Stimulated activated CD8-positive, alpha-beta memory T cell treated with anti-CD3 and anti-CD28 coated beads, Interleukin-4, amount 100 ng/mL, for 1 hour (primary cell): Measurements from ENCODE around the gene SPOCK1.

Experiments used
- DNase-seq, 2 donors: peaks; one replicate each; pipeline ENCODE4 v3.0.0-alpha.2; 2020; ENCODE audit warnings: low read depth in 2 of 2, low spot score in 1 of 2

SPOCK1 gene

DNA sequence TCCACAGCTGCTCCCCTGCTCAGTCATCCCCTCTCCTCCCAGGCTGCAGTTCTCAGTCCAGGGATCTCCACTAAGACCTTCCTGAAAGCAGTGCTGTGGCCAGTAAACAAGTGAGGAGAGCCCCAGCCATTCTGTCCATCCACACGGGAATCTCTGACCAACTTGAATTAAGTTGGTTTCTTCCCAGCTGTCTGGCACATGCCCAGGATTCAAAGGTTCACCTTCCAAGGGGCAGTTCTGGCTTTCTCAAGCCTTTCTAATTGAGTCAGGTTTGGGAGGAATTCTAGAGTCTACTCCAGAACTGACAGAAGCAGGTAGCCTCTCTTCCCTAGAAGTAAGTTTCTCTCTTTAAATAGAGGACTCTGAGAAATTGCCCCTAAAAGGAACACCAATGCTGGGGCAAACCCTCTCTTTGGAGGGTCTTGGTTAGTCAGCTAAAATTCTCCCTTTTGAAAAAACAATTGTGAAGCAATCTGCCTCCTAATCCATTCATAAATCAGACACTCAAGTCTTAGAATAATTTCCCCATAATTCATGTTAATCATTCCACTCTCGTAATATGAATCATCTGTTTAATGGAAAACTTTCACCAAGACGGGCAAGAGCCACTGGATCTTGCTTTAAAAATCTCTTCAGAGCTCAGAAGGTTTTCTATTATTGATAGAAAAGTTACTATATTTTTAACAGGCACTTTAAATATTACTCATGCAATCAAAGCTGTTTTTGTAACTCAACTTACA lies 133.8 kb downstream of the SPOCK1 start:
- DNase-seq, result no peak

DNA sequence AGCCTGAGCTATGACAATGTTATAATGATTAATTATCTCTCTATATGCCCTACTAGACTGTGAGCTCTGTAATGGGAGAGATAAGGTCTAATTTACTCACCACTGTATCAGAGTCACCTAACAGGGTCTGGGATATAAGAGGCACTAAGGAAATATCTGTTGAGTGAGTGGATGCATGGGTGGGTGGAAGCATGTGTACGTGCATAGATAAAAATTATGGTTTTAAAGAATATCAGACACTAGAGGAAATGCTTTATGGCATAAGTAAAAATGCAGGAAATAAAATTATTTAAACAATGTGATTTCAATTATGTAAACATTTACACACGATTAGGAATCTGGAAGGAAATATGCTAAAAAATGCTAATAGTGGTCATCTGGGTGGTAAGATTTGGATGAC lies 137.8 kb downstream of the SPOCK1 start:
- no peak for DNase-seq

- DNase-seq, result no peak
These were observed 138.5 kb downstream of the SPOCK1 start for GRCh38 chr5:137360607-137361006.

DNA sequence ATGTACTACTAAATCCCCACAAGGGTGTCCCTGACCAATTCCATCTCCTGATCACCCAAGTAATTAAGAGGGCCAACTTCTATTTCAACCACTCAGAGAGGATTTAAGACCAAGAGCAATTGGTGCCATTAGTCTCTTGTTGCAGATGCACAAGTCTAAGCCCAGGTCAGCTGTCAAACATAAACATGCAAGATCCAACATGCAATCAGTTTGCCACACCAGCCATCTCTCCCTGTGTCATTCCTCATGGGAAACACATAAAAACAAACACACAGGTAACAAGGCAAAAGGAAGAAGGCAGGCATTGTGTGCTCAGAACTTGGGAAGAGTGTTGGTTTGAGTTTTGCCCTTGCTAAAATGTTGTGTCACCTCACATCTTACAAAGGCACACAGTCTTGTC lies 139.2 kb downstream of the SPOCK1 start:
- DNase-seq, result no peak

- no peak for DNase-seq
These were observed 141.7 kb downstream of the SPOCK1 start for GRCh38 chr5:137357436-137357835.

GRCh38 chr5:137356127-137356526 lies 143.0 kb downstream of the SPOCK1 start:
- DNase-seq, result no peak

DNA sequence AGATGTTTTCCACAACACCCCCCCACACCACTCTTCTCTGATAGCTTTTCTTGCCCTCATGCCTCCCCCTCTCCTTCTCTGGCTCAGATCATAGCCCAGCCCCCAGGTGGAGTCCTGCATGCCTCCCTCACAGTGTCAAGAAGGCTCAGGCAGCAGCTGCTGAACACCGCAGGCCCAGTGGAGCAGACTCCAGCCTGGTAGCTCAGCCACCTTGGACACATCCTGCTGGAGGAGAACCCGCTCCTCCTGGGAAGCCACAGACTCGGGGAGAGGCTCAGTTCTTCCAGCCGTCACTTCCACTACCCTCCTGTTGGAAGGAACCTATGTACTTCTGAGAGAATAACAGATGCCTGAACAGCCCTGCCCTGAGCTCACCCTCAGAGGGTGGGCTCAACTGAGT lies 143.4 kb downstream of the SPOCK1 start:
- no peak for DNase-seq

DNA sequence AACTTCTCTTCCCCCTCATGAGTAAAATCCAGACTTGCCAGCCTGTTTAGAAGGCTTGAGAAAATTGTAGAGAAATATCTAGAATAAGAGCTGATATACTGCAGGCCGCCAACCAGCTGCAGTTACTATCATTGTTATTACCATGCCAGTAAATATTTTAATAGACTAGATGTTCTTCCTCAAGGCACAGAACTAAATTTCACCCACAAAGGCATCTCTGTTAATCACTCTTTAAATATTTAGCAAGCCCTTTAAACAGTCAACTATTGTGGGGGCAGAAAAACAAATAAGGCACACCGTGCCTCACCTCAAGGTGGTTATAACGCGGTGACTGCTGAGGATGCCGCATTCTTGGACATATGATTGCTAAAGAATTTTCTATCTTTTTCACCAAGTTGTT lies 147.0 kb downstream of the SPOCK1 start:
- no peak for DNase-seq

DNA sequence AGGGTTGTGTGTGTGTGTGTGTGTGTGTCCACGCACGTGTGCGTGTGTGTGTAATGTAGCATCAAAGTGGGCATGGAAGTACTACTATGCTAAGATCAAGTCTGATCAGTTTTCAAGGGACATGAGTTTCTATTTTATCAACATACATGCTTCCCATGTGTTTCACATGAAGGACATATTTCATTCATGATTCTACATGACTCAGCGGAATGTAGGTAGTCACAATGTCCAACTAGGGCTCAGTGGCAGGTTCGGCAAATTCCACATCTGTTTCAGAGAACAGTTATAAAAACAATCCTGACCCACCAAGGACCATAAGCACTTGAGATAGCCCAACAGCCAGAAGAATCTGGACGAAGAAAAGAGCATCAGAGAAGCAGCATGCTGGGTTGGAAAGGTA lies 148.3 kb downstream of the SPOCK1 start:
- DNase-seq, result no peak

DNA sequence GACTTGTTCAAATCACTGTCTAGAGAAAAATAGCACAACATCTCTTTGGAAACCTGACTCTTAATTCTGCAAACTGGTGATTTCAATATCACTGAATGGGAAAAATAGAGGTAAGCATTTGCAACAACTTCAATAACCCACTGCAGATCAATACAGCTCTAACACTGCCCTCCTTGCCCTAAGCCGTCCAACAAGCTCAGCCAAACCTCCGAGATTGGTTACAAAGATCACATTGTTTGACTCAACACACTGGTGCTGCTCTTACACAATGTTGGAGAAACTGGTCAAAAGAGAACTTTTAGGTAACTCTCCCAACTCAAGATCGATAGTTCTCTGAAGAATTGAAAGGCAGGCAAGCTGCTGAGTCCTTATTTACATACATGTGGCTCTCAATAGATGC lies 150.4 kb downstream of the SPOCK1 start:
- DNase-seq, result no peak

- no peak for DNase-seq
These were observed 151.3 kb downstream of the SPOCK1 start for GRCh38 chr5:137347865-137348264.

DNA sequence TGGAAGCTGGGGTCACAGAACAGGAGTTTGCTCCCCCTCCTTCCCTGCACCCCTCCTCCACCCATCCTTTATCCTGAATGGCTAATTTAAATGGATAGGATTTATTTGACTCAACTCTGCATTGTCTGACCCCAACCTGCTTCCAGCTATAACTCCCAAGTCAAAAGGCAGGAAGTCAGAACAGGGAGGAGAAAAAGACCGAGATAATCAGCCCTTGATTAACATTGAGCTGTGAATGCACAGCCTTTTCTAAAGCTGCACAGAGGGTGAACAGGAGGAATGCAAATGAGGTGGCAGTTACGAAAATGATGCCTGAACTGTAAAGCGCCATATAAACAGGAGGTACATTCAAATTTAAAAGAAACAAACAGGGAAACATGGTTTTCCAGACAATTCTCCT lies 152.8 kb downstream of the SPOCK1 start:
- no peak for DNase-seq

DNA sequence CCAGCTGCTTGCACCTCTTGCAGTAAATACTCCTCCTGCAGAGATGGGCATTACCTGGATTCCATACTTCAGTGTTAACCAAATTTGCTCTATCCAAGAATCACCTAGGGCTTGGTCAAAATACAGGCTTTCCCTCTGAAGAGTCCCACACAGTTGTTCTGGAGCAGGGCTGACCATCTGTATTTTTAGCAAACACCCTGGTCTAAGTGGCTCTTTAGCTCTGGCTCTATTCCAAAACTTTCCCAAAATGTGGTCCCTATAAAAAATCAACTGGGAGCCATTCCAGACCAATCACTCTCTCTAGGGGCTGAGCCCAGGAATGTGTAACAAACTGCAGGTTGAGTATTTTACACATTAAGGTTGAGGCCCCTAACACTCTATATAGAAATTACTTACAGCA lies 153.7 kb downstream of the SPOCK1 start:
- DNase-seq, result no peak

DNA sequence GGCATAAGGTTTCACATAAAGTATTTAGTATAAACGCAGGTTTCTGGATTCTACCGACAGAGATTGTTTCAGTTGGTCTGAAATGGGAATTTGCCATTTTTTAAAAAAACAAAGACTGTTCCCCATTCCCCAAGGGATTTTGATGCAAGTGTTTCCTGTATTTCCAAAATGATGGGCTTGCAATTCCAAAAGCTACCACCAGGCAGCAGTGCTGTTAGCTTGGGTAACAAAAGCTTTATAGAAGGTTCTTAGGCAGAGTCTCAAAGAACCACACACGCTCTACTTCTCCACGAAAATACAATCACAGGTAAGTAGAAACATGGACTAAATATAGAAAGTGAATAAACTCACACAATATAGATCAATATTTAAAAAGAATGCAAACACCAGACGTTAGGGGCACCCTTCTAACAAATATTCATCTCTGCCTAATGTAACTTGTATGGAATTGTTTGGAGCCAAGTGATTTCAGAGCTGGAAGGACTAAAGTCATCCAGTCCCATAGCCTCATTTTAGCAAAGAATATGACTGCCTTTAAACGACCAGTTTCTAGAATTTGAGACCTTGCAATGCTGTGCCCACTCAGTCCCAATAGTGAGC lies 154.3 kb downstream of the SPOCK1 start:
- no peak for DNase-seq

DNA sequence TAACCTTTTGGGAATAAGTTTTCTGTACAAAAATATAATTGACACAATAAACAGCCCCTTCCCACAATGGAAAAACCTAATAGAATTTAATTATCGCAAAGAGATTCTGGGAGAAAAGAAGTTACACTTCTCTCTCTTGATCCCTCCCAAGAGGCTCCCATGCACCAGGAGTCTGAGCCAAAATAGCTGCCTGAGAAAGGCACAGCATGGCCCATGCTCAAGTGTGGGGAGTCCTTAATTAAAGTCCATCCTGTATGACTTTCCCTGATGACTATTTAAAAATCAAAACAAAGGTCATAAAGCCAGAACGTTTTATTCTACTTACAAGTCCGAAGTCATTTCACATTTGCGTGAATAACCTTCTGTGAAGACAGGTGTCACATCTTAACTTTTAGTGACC lies 155.1 kb downstream of the SPOCK1 start:
- no peak for DNase-seq

DNA sequence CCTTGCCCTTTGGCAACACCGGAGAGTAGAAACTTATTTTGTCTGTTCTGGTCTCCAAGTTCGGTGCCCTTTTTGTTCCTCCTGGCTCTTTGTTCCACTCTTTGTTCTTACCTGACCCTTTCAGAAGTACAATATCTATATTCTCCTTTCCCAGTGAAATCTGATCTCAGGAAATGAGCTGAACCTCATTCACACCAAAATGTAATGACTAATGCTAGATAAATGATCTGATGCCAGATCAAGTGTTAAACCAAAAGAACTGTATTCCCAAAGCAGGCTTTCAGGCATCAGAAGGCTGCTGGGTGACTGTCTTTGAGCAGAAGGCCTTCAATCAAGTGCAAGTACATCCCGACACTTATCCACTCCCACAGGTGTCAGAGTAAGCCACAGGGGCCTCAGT lies 156.4 kb downstream of the SPOCK1 start:
- DNase-seq, result no peak

DNA sequence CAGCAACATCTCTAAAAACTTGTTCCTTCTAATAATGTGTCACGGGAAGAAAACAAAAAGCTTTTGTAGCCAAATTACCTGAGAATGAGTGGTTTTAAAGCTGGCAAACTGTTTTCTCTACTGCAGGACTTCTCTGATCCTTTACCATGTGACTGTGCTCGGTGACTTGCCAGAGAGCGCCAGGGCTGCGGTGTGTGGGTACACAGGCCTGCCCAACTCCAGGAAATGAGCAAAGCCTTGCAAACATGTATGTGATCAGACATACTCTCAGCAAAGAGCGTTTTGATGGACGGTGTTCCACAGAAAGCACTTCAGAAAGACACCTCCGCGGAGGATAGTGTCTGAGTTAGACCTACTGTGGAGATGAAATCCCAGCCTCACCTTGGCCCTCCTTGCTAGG lies 157.3 kb downstream of the SPOCK1 start:
- DNase-seq, result no peak

DNA sequence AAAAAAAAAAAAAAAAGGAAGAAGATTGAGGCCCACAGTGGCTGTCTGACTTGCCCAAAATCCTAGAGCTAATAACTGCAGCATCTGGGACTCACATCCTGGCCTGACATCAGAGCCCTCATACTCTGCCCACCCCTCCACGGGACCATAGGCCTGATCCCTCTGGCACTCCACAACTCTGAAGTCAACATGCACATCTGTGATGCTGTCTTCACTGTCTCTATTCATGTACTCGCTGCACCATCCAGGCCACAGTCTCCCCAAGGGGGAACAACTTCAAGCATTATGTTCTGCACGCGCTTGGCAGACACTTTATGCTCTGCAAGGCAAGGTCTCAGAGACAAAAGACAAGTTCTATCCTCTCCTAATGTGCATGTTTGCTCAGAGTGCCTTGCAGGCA lies 158.2 kb downstream of the SPOCK1 start:
- no peak for DNase-seq

GRCh38 chr5:137336565-137337120 lies 162.5 kb downstream of the SPOCK1 start:
- DNase-seq, result no peak

GRCh38 chr5:137336161-137336560 lies 163.0 kb downstream of the SPOCK1 start:
- DNase-seq, result no peak

DNA sequence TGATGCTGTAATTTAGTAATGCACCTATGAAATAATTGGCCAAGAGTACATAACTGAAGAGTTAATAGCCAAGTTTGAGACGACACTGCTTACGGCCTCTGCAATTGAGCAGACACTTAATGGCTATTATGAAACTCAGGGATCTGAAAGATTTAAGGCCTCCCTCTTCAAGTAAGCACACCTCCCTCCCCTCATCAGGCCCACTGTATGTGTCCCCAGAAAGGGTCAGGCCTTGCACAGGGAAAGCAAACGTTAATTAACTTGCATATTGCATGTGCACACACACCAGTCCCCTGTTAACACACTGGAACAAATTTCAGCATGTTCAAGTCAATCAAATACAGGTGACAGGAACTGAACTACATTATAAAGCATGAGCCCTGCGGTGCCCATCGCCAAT lies 163.6 kb downstream of the SPOCK1 start:
- no peak for DNase-seq

- no peak for DNase-seq
These were observed 165.2 kb downstream of the SPOCK1 start for GRCh38 chr5:137333928-137334327.

- DNase-seq, result no peak
These were observed 165.7 kb downstream of the SPOCK1 start for GRCh38 chr5:137333475-137333874.
